HepG2 (cell line): ENCODE data around the gene RPL41. TPM values are rescaled to one million over a fixed set of nuclear protein-coding genes. Genes with fewer than 3 reads are reported as not detected.

ENCODE experiments used
- CHCHD3 ChIP-seq: sonication (generic); formaldehyde crosslinking; IDR thresholded peaks from 2 replicates; pipeline ENCODE4 v1.8.0; 2022; ENCODE audit warnings: mild to moderate bottlenecking, missing genetic modification reagents, moderate library complexity
- ELF3 ChIP-seq: IDR thresholded peaks from 2 replicates; pipeline ENCODE4 v1.6.1; 2016; ENCODE audit warnings: missing genetic modification reagents, missing compliant biosample characterization
- FLYWCH1 ChIP-seq: sonication (generic); formaldehyde crosslinking; IDR thresholded peaks from 2 replicates; pipeline ENCODE4 v1.8.1; 2023; ENCODE audit warnings: mild to moderate bottlenecking, missing genetic modification reagents
- FOSL1 ChIP-seq: sonication (generic); formaldehyde crosslinking; IDR thresholded peaks from 2 replicates; pipeline ENCODE4 v1.9.0; 2021; ENCODE audit warnings: missing genetic modification reagents, borderline replicate concordance
- GABPB1 ChIP-seq: IDR thresholded peaks from 2 replicates; pipeline ENCODE4 v1.6.1; 2016; ENCODE audit warnings: mild to moderate bottlenecking, missing genetic modification reagents, moderate library complexity, missing compliant biosample characterization
- HDAC2 ChIP-seq: sonication (generic); formaldehyde crosslinking; IDR thresholded peaks from 2 replicates; pipeline ENCODE4 v1.4.0; 2020; ENCODE audit warnings: missing genetic modification reagents
- MAFG ChIP-seq: sonication (generic); formaldehyde crosslinking; IDR thresholded peaks from 2 replicates; pipeline ENCODE4 v1.5.1; 2020; ENCODE audit warnings: mild to moderate bottlenecking, missing genetic modification reagents
- NFKB2 ChIP-seq: sonication (generic); formaldehyde crosslinking; IDR thresholded peaks from 2 replicates; pipeline ENCODE4 v1.4.0; 2020; ENCODE audit warnings: missing genetic modification reagents, borderline replicate concordance
- RBM22 ChIP-seq: fragments of 200-400 bp; formaldehyde crosslinking; optimal IDR thresholded peaks from 2 replicates; pipeline ENCODE3; 2017; ENCODE audit warnings: mild to moderate bottlenecking, low read length, moderate library complexity
- TBP ChIP-seq: sonication (generic); formaldehyde crosslinking; IDR thresholded peaks from 2 replicates; pipeline ENCODE4 v1.5.0; 2020; ENCODE audit warnings: missing genetic modification reagents
- ZFP82 ChIP-seq: sonication (generic); formaldehyde crosslinking; IDR thresholded peaks from 2 replicates; pipeline ENCODE4 v1.5.1; 2020; ENCODE audit warnings: mild to moderate bottlenecking, missing genetic modification reagents, borderline replicate concordance
- ZNF225 ChIP-seq: sonication (generic); formaldehyde crosslinking; IDR thresholded peaks from 2 replicates; pipeline ENCODE4 v1.4.0; 2020; ENCODE audit warnings: mild to moderate bottlenecking, missing genetic modification reagents
- ZNF234 ChIP-seq: sonication (generic); formaldehyde crosslinking; conservative IDR thresholded peaks from 2 replicates; pipeline ENCODE4 v1.5.1; 2020; ENCODE audit warnings: mild to moderate bottlenecking, missing genetic modification reagents
- ZNF749 ChIP-seq: sonication (generic); formaldehyde crosslinking; IDR thresholded peaks from 2 replicates; pipeline ENCODE4 v1.8.0; 2022; ENCODE audit warnings: mild to moderate bottlenecking, missing genetic modification reagents, moderate library complexity, borderline replicate concordance
- ZNF83 ChIP-seq: sonication (generic); formaldehyde crosslinking; IDR thresholded peaks from 2 replicates; pipeline ENCODE4 v1.4.0; 2020; ENCODE audit warnings: missing genetic modification reagents, mild to moderate bottlenecking, borderline replicate concordance
- ZSCAN21 ChIP-seq: sonication (generic); formaldehyde crosslinking; IDR thresholded peaks from 2 replicates; pipeline ENCODE4 v1.8.0; 2022; ENCODE audit warnings: mild to moderate bottlenecking, missing genetic modification reagents, moderate library complexity, borderline replicate concordance
- polyA plus RNA-seq, 8 experiments: library from polyadenylated mRNA; depleted of rRNA in 3 of 8; stranded (reverse) in 7 of 8; unstranded in 1 of 8; fragments of >200 nt; fragmentation: Illumina TruSeq in 4 of 8; extraction: Trizol in 4 of 8; gene quantifications; 2 replicates each; pipeline versions ENCODE4 v1.2.1 to v1.2.3, GENCODE V29; 2011 to 2016; ENCODE audit warnings: low read depth in 4 of 8, missing spikeins in 1 of 8, mixed read lengths in 1 of 8; ENCODE audit not compliant: insufficient read depth in 1 of 8
- total RNA-seq, 5 experiments: library from RNA; depleted of rRNA; stranded (reverse); fragments of >200 nt; fragmentation: Illumina TruSeq; extraction: Trizol; gene quantifications; 2 replicates each; pipeline ENCODE4 v1.2.3, GENCODE V29; 2016; ENCODE audit warnings: low read depth in 1 of 5
- TF ChIP-seq, protein P1 (sequence below): sonication (generic); formaldehyde crosslinking; IDR thresholded peaks from 2 replicates; pipeline ENCODE4 v1.4.0; 2020; ENCODE audit warnings: missing genetic modification reagents
- TF ChIP-seq, protein P2 (sequence below): sonication (generic); formaldehyde crosslinking; IDR thresholded peaks from 2 replicates; pipeline ENCODE4 v1.5.0; 2020; ENCODE audit warnings: mild to moderate bottlenecking, missing genetic modification reagents, moderate library complexity
- TF ChIP-seq, protein P3 (sequence below): sonication (generic); formaldehyde crosslinking; IDR thresholded peaks from 2 replicates; pipeline ENCODE4 v1.4.0; 2020; ENCODE audit warnings: mild to moderate bottlenecking, missing genetic modification reagents
- TF ChIP-seq, protein P4 (sequence below): fragments of 450-650 bp; IDR thresholded peaks from 2 replicates; pipeline ENCODE4 v1.6.1; 2017

RPL41 gene
- total and polyA plus RNA-seq, 2 of the 13 experiments (the other 11 are each of a cell fraction or from before 2014, with no cell fraction given): 4,012 to 7,670 TPM

DNA sequence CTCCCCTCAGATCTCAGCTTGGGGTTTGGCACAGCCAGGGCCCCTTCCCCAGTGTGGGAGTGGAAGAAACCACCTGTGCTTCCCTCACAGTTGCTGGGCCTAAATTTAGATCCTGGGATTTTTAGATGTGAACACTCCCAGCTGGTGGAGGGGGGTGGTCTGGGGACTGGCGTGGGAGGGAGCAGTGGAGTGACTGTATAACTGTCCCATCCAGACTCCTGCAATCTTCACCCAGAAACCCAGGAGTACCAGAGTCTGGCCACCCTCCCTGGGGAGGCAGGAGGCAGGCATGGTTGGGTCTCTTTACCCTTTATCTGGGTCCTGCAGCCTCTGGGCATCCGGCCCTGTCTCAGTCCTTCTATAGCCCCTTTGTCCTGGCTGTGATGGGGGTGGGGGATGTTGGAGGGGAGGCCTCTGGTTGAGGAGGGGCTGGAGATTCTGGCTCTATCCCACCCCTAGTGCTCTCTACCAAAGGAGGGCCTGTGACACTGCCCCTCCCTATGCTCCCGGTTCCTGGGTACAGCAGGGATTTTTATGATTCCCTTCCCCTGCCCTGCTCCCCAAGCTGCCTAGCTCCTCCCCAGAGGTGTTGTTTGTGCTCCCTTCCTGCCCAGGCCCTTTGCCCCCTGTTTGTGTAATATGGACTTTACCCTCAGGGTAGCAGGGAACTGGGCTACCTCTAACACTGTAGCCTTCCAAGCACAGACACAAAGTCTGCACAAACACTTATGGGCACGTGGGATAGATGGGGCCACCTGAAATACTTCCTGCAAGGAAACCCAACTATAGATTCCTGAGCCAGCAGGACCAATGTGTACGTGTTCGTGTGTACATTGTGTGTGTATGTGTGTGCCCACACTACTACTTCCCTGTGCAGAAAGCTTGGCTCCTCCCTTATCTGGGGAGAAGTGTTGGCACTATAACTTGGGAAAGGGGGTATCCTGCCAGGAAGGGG lies 34.8 kb upstream of the RPL41 start (continued):
- no peak for TF ChIP-seq NFKB2 (CRISPR knock-in tag)
- TF ChIP-seq, protein P1, sequence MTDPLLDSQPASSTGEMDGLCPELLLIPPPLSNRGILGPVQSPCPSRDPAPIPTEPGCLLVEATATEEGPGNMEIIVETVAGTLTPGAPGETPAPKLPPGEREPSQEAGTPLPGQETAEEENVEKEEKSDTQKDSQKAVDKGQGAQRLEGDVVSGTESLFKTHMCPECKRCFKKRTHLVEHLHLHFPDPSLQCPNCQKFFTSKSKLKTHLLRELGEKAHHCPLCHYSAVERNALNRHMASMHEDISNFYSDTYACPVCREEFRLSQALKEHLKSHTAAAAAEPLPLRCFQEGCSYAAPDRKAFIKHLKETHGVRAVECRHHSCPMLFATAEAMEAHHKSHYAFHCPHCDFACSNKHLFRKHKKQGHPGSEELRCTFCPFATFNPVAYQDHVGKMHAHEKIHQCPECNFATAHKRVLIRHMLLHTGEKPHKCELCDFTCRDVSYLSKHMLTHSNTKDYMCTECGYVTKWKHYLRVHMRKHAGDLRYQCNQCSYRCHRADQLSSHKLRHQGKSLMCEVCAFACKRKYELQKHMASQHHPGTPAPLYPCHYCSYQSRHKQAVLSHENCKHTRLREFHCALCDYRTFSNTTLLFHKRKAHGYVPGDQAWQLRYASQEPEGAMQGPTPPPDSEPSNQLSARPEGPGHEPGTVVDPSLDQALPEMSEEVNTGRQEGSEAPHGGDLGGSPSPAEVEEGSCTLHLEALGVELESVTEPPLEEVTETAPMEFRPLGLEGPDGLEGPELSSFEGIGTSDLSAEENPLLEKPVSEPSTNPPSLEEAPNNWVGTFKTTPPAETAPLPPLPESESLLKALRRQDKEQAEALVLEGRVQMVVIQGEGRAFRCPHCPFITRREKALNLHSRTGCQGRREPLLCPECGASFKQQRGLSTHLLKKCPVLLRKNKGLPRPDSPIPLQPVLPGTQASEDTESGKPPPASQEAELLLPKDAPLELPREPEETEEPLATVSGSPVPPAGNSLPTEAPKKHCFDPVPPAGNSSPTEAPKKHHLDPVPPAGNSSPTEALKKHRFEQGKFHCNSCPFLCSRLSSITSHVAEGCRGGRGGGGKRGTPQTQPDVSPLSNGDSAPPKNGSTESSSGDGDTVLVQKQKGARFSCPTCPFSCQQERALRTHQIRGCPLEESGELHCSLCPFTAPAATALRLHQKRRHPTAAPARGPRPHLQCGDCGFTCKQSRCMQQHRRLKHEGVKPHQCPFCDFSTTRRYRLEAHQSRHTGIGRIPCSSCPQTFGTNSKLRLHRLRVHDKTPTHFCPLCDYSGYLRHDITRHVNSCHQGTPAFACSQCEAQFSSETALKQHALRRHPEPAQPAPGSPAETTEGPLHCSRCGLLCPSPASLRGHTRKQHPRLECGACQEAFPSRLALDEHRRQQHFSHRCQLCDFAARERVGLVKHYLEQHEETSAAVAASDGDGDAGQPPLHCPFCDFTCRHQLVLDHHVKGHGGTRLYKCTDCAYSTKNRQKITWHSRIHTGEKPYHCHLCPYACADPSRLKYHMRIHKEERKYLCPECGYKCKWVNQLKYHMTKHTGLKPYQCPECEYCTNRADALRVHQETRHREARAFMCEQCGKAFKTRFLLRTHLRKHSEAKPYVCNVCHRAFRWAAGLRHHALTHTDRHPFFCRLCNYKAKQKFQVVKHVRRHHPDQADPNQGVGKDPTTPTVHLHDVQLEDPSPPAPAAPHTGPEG (CRISPR knock-in tag): peak; percentile 71; the same call in 1 of the 2 replicates
- peak; percentile 98 for TF ChIP-seq HDAC2 (CRISPR knock-in tag)
- peak; percentile 71 for TF ChIP-seq GABPB1 (CRISPR knock-in tag)
- TF ChIP-seq ZNF234 (CRISPR knock-in tag): no peak
- no peak for TF ChIP-seq ZFP82 (CRISPR knock-in tag)
- TF ChIP-seq, protein P2, sequence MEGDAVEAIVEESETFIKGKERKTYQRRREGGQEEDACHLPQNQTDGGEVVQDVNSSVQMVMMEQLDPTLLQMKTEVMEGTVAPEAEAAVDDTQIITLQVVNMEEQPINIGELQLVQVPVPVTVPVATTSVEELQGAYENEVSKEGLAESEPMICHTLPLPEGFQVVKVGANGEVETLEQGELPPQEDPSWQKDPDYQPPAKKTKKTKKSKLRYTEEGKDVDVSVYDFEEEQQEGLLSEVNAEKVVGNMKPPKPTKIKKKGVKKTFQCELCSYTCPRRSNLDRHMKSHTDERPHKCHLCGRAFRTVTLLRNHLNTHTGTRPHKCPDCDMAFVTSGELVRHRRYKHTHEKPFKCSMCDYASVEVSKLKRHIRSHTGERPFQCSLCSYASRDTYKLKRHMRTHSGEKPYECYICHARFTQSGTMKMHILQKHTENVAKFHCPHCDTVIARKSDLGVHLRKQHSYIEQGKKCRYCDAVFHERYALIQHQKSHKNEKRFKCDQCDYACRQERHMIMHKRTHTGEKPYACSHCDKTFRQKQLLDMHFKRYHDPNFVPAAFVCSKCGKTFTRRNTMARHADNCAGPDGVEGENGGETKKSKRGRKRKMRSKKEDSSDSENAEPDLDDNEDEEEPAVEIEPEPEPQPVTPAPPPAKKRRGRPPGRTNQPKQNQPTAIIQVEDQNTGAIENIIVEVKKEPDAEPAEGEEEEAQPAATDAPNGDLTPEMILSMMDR (CRISPR knock-in tag): peak; percentile 52
- no peak for TF ChIP-seq TBP (CRISPR knock-in tag)
- TF ChIP-seq ZNF749 (CRISPR knock-in tag): no peak; the same call in 1 of the 2 replicates
- no peak for TF ChIP-seq MAFG
- TF ChIP-seq RBM22: peak; percentile 70
- no peak for TF ChIP-seq CHCHD3 (CRISPR knock-in tag)
- TF ChIP-seq FLYWCH1: no peak
- no peak for TF ChIP-seq ZNF83 (CRISPR knock-in tag)
- TF ChIP-seq ELF3 (CRISPR knock-in tag): peak; percentile 99
- no peak for TF ChIP-seq FOSL1 (CRISPR knock-in tag)
- TF ChIP-seq, protein P3, sequence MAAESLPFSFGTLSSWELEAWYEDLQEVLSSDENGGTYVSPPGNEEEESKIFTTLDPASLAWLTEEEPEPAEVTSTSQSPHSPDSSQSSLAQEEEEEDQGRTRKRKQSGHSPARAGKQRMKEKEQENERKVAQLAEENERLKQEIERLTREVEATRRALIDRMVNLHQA (CRISPR knock-in tag): no peak
- peak; percentile 89; the same call in 1 of the 2 replicates for TF ChIP-seq ZNF225 (CRISPR knock-in tag)
- TF ChIP-seq, protein P4, sequence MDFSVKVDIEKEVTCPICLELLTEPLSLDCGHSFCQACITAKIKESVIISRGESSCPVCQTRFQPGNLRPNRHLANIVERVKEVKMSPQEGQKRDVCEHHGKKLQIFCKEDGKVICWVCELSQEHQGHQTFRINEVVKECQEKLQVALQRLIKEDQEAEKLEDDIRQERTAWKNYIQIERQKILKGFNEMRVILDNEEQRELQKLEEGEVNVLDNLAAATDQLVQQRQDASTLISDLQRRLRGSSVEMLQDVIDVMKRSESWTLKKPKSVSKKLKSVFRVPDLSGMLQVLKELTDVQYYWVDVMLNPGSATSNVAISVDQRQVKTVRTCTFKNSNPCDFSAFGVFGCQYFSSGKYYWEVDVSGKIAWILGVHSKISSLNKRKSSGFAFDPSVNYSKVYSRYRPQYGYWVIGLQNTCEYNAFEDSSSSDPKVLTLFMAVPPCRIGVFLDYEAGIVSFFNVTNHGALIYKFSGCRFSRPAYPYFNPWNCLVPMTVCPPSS: no peak
- peak; percentile 92 for TF ChIP-seq ZSCAN21 (CRISPR knock-in tag)
